ENCODE measurements around the gene CBLC.

- TF ChIP-seq, protein P1, sequence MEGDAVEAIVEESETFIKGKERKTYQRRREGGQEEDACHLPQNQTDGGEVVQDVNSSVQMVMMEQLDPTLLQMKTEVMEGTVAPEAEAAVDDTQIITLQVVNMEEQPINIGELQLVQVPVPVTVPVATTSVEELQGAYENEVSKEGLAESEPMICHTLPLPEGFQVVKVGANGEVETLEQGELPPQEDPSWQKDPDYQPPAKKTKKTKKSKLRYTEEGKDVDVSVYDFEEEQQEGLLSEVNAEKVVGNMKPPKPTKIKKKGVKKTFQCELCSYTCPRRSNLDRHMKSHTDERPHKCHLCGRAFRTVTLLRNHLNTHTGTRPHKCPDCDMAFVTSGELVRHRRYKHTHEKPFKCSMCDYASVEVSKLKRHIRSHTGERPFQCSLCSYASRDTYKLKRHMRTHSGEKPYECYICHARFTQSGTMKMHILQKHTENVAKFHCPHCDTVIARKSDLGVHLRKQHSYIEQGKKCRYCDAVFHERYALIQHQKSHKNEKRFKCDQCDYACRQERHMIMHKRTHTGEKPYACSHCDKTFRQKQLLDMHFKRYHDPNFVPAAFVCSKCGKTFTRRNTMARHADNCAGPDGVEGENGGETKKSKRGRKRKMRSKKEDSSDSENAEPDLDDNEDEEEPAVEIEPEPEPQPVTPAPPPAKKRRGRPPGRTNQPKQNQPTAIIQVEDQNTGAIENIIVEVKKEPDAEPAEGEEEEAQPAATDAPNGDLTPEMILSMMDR (IDR thresholded peaks at IDR 0.05; ENCODE audit: poor library complexity), result no peak
- TF ChIP-seq EZH2 (IDR thresholded peaks at IDR 0.05; ENCODE audit: borderline replicate concordance) (no peak), EZH2phosphoT487 (IDR thresholded peaks at IDR 0.05; ENCODE audit: low read depth, severe bottlenecking, unreplicated experiment) (no peak)
These were observed 45.6 kb downstream of the CBLC start for GRCh38 chr19:44823373-44823698.

Data from hepatocyte (in vitro differentiated cells).